Measurements from ENCODE around the gene SPSB1.

GRCh38 chr1:9322661-9323244 is 30.1 kb downstream of the SPSB1 start:
- TF ChIP-seq POLR2A (IDR thresholded peaks at IDR 0.05) (no peak), CTCF (IDR thresholded peaks at IDR 0.05) (peak in 4 of 6 experiments; percentile 25 to 31 (median 26))
